H1 (cell line): ENCODE measurements around the gene MMP7. TPM values are rescaled to one million over a fixed set of nuclear protein-coding genes. Genes with fewer than 3 reads are reported as not detected.

ENCODE experiments used
- CTCF ChIA-PET: fragments of 300-600 bp; sonication (Branson Sonifier 250); formaldehyde crosslinking; loops from one replicate; lab custom pipeline; 2021; ENCODE audit not compliant: partially characterized antibody; lab: Charles Lee
- POLR2A ChIA-PET: fragments of 300-600 bp; sonication (Branson Sonifier 250); formaldehyde crosslinking; loops from one replicate; lab custom pipeline; 2021; ENCODE audit warnings: inconsistent platforms; ENCODE audit not compliant: partially characterized antibody; lab: Charles Lee
- DNase-seq, 2 experiments: peaks; one replicate each; pipeline versions ENCODE4 v3.0.0 to v3.0.0-alpha.2; 2010 to 2022; ENCODE audit warnings: low spot score in 2 of 2, low read depth in 1 of 2, mixed read lengths in 1 of 2
- FAIRE-seq: peaks from 2 replicates; lab custom pipeline; 2011; peaks lifted over from hg19 to GRCh38; lab: Jason Lieb, UNC
- H2AFZ ChIP-seq: 2 replicates; pipeline ENCODE4 v1.8.1; 2012; ENCODE audit warnings: low read length, inconsistent platforms
- H2AK5ac ChIP-seq: 2 replicates; pipeline ENCODE4 v1.6.1; 2013; ENCODE audit warnings: low read depth, low read length
- H2BK120ac ChIP-seq: replicated peaks from 2 replicates; pipeline ENCODE3; 2013; ENCODE audit warnings: low read depth, low read length, inconsistent platforms
- H2BK12ac ChIP-seq: 2 replicates; pipeline ENCODE4 v1.6.1; 2013; ENCODE audit warnings: low read depth, low read length
- H2BK15ac ChIP-seq: 2 replicates; pipeline ENCODE4 v1.6.1; 2013; ENCODE audit warnings: low read length
- H2BK20ac ChIP-seq: 2 replicates; pipeline ENCODE4 v1.6.1; 2013; ENCODE audit warnings: low read length
- H2BK5ac ChIP-seq: 2 replicates; pipeline ENCODE4 v1.6.1; 2013; ENCODE audit warnings: low read depth, low read length
- H3K14ac ChIP-seq: 2 replicates; pipeline ENCODE4 v1.6.1; 2013; ENCODE audit warnings: inconsistent platforms; ENCODE audit not compliant: insufficient read length
- H3K18ac ChIP-seq: 2 replicates; pipeline ENCODE4 v1.6.1; 2013; ENCODE audit warnings: low read length; ENCODE audit errors: extremely low read depth
- H3K23ac ChIP-seq: 2 replicates; pipeline ENCODE4 v1.6.1; 2013; ENCODE audit warnings: inconsistent platforms; ENCODE audit not compliant: insufficient read length
- H3K23me2 ChIP-seq: 2 replicates; pipeline ENCODE4 v1.6.1; 2013; ENCODE audit warnings: low read depth, low read length
- H3K27ac ChIP-seq: 2 replicates; pipeline ENCODE4 v1.6.1; 2011; ENCODE audit warnings: low read depth, low read length, inconsistent platforms
- H3K27me3 ChIP-seq, 4 experiments: replicated peaks in 1 of 4; 1 replicate in 1 of 4; 2 replicates in 3 of 4; pipeline versions ENCODE4 v1.6.1 to v1.8.1; 2011 to 2013; ENCODE audit warnings: low read length in 3 of 4, mild to moderate bottlenecking in 3 of 4, inconsistent platforms in 2 of 4, mixed read lengths in 2 of 4, moderate library complexity in 1 of 4; ENCODE audit not compliant: control insufficient read depth in 3 of 4, insufficient read depth in 3 of 4; ENCODE audit errors: extremely low read depth in 1 of 4
- H3K36me3 ChIP-seq, 4 experiments: 2 replicates each; pipeline versions ENCODE4 v1.6.1 to v1.8.1; 2011 to 2013; ENCODE audit warnings: mild to moderate bottlenecking in 4 of 4, low read length in 3 of 4, moderate library complexity in 2 of 4, control low read depth in 1 of 4, inconsistent platforms in 1 of 4; ENCODE audit not compliant: insufficient read depth in 4 of 4, control insufficient read depth in 2 of 4
- H3K4ac ChIP-seq: replicated peaks from 2 replicates; pipeline ENCODE3; 2013; ENCODE audit warnings: low read length, low read depth, mixed read lengths, inconsistent platforms; ENCODE audit not compliant: insufficient read length
- H3K4me1 ChIP-seq, 4 experiments: replicated peaks in 1 of 4; 1 replicate in 1 of 4; 2 replicates in 3 of 4; pipeline versions ENCODE4 v1.6.1 to v1.8.1; 2011 to 2013; ENCODE audit warnings: low read length in 3 of 4, inconsistent platforms in 2 of 4, mixed read lengths in 1 of 4; ENCODE audit not compliant: insufficient read depth in 4 of 4, control insufficient read depth in 3 of 4
- H3K4me2 ChIP-seq, 2 experiments: 2 replicates each; pipeline versions ENCODE4 v1.6.1 to v1.8.1; 2011 to 2013; ENCODE audit warnings: low read depth in 2 of 2, low read length in 2 of 2, control low read depth in 1 of 2, inconsistent platforms in 1 of 2, mild to moderate bottlenecking in 1 of 2; ENCODE audit not compliant: insufficient read depth in 1 of 2
- H3K4me3 ChIP-seq, 4 experiments: fragments of 200-600, 300-600 bp in 1 of 4; sonication (generic), shearing (Covaris generic), sonication (Bioruptor Twin) in 1 of 4; 2 replicates each; pipeline versions ENCODE4 v1.5.1 to v1.8.1; 2011 to 2016; ENCODE audit warnings: low read length in 4 of 4, low read depth in 3 of 4, control low read depth in 2 of 4, inconsistent platforms in 2 of 4, mild to moderate bottlenecking in 2 of 4, mixed read lengths in 1 of 4, moderate library complexity in 1 of 4; ENCODE audit not compliant: insufficient read depth in 2 of 4; ENCODE audit errors: extremely low read depth in 1 of 4
- H3K56ac ChIP-seq: replicated peaks from 2 replicates; pipeline ENCODE3; 2013; ENCODE audit warnings: low read depth, mild to moderate bottlenecking, mixed read lengths, low read length, inconsistent platforms; ENCODE audit not compliant: insufficient read length
- H3K79me1 ChIP-seq: 2 replicates; pipeline ENCODE4 v1.6.1; 2013; ENCODE audit warnings: low read depth, low read length, control low read depth
- H3K79me2 ChIP-seq, 2 experiments: 2 replicates each; pipeline versions ENCODE4 v1.6.1 to v1.8.1; 2012 to 2013; ENCODE audit warnings: low read length in 2 of 2, mild to moderate bottlenecking in 2 of 2, inconsistent platforms in 1 of 2; ENCODE audit not compliant: insufficient read depth in 2 of 2, control insufficient read depth in 1 of 2
- H3K9ac ChIP-seq, 4 experiments: replicated peaks in 1 of 4; 1 replicate in 1 of 4; 2 replicates in 3 of 4; pipeline versions ENCODE4 v1.6.1 to v1.8.1; 2011 to 2013; ENCODE audit warnings: low read depth in 3 of 4, low read length in 3 of 4, control low read depth in 2 of 4, mild to moderate bottlenecking in 2 of 4, moderate library complexity in 2 of 4, inconsistent platforms in 1 of 4; ENCODE audit errors: extremely low read depth in 1 of 4
- H3K9me3 ChIP-seq, 2 experiments: 2 replicates each; pipeline versions ENCODE4 v1.6.1 to v1.8.1; 2012 to 2013; ENCODE audit warnings: mild to moderate bottlenecking in 2 of 2, moderate library complexity in 2 of 2, control low read depth in 1 of 2, inconsistent platforms in 1 of 2, low read depth in 1 of 2, low read length in 1 of 2, mixed read lengths in 1 of 2; ENCODE audit not compliant: insufficient read depth in 2 of 2
- H4K20me1 ChIP-seq, 2 experiments: replicated peaks in 1 of 2; 2 replicates each; pipeline versions ENCODE3 to v1.8.1; 2011 to 2013; ENCODE audit warnings: inconsistent platforms in 2 of 2, low read length in 2 of 2, mild to moderate bottlenecking in 1 of 2; ENCODE audit not compliant: insufficient read depth in 2 of 2, control insufficient read depth in 1 of 2
- H4K5ac ChIP-seq: 2 replicates; pipeline ENCODE4 v1.6.1; 2013; ENCODE audit warnings: low read length, low read depth, mixed read lengths, inconsistent platforms; ENCODE audit not compliant: insufficient read length
- H4K8ac ChIP-seq: 2 replicates; pipeline ENCODE4 v1.8.0; 2013; ENCODE audit warnings: mild to moderate bottlenecking, moderate library complexity, low read length, inconsistent platforms; ENCODE audit not compliant: insufficient read depth; ENCODE audit errors: extremely low read depth
- H4K91ac ChIP-seq: replicated peaks from 2 replicates; pipeline ENCODE3; 2013; ENCODE audit warnings: low read length, mixed read lengths, inconsistent platforms; ENCODE audit not compliant: insufficient read length
- ASH2L ChIP-seq: fragments of 200-600, 300-600 bp; sonication (generic); IDR thresholded peaks from one replicate; pipeline ENCODE4 v1.7.1; 2017; ENCODE audit warnings: low read length
- HDAC2 ChIP-seq, 2 experiments: fragments of 300-600 bp in 1 of 2; sonication (generic) in 1 of 2; IDR thresholded peaks; 2 replicates each; pipeline ENCODE4 v1.6.1; 2011 to 2012; ENCODE audit warnings: low read depth in 2 of 2, low read length in 2 of 2, mild to moderate bottlenecking in 2 of 2, moderate library complexity in 2 of 2, borderline replicate concordance in 1 of 2, inconsistent platforms in 1 of 2
- POLR2AphosphoS5 ChIP-seq: IDR thresholded peaks from 2 replicates; pipeline ENCODE4 v1.6.1; 2011; ENCODE audit warnings: low read depth, low read length
- SRF ChIP-seq: IDR thresholded peaks from 2 replicates; pipeline ENCODE4 v1.6.1; 2011; ENCODE audit warnings: mild to moderate bottlenecking, low read depth, low read length, moderate library complexity
- SUZ12 ChIP-seq: fragments of 200-600 bp; sonication (generic); IDR thresholded peaks from 2 replicates; pipeline ENCODE4 v1.6.1; 2012; ENCODE audit warnings: mild to moderate bottlenecking, inconsistent platforms, low read length, moderate library complexity, mixed read lengths
- WGBS, 2 experiments: shearing (Covaris generic) in 1 of 2; methylation state at CpG; one replicate each; pipeline versions ENCODE4 v1.1.6 to v1.1.7; 2013 to 2015; ENCODE audit warnings: low lambda C conversion rate in 2 of 2, mixed read lengths in 2 of 2, inconsistent platforms in 1 of 2, low coverage in 1 of 2, missing lambda C conversion rate in 1 of 2; ENCODE audit not compliant: insufficient replicate concordance in 2 of 2, insufficient coverage in 1 of 2, insufficient read length in 1 of 2; ENCODE audit errors: extremely low coverage in 1 of 2, missing lambda C conversion rate in 1 of 2; 5-methylcytosine and 5-hydroxymethylcytosine counted together
- polyA plus RNA-seq, 7 experiments: library from polyadenylated mRNA; depleted of rRNA in 3 of 7; stranded (reverse) in 5 of 7; unstranded in 2 of 7; fragments of >200 nt in 5 of 7; fragments of 200-250 nt in 2 of 7; gene quantifications; 1 replicate in 5 of 7; 2 replicates in 1 of 7; 4 replicates in 1 of 7; pipeline versions ENCODE4 v1.2.1 to v1.2.3, GENCODE V29; 2011 to 2013; ENCODE audit warnings: missing spikeins in 2 of 7, mixed read lengths in 2 of 7
- total RNA-seq: library from RNA; stranded (reverse); fragmentation: NEBNext Ultra II Directional; extraction: Animal tissue kit (Norgen Biotek cat#: 25700); gene quantifications from 2 replicates; pipeline ENCODE4 v1.2.1, GENCODE V29; 2021

Gene MMP7
- total and polyA plus RNA-seq, 2 of the 8 experiments (the other 6 are each of a cell fraction or from before 2014, with no cell fraction given) = not detected

DNA sequence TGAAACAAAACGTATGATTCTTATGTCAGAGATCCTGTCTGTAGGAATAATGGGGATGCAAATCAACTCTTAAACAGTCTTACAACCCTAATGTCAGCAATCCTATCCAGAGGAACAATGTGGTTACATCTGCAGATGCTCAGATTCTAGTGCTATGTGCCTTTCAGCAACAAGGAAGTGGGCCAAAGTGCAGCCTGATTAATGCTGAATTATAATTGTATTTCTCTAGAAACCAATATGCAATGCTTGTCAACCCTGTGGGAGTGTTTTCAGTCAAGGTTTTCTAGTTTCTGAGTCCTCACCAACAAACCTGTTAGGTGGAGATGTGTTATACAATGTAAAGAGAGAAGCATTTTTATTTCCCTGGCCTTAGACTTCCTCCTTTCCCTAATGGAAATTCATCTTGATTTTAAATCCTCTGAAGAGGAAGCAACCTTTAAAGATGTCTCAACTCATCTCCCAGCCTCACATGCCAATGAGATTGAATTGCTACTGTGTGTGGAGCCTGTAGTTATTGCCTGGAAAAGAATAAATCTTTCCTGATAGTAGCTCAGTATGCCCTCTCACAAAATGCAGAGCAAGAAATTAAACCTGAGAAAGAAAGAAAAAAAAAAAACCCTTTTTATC is 51.8 kb downstream of the MMP7 start:
- H3K9me3 ChIP-seq = no peaks in the 10 kb centered on the region
- no peak overlapping the region for H4K8ac ChIP-seq
- DNase-seq = no peak
- no peaks in the 10 kb centered on the region for H4K20me1 ChIP-seq
- H4K5ac ChIP-seq = no peak overlapping the region
- H2BK15ac ChIP-seq = no peak overlapping the region
- H3K4me3 ChIP-seq = no peak overlapping the region
- H2BK12ac ChIP-seq = no peak overlapping the region
- H3K4me2 ChIP-seq = no peak overlapping the region
- no peak overlapping the region for H3K27ac ChIP-seq
- no peaks in the 10 kb centered on the region for H3K27me3 ChIP-seq
- TF ChIP-seq SRF (no peak), POLR2AphosphoS5 (no peak), ASH2L (no peak), SUZ12 (no peak), HDAC2 (IDR thresholded peaks at IDR 0.05; ENCODE audit: borderline replicate concordance in 1 of 2, low read depth in 2 of 2, low read length in 2 of 2) (no peak)
- ChIA-PET POLR2A (interaction anchor here (0.6 kb wide), 1 partner anchor 191 kb away, joined by 4 read pairs; no protein-coding TSS in a partner anchor), CTCF (interaction anchor here (0.6 to 1.9 kb wide), 7 partner anchors 8 to 631 kb away, joined by 3 to 8 read pairs (median 3); partner anchors contain the start of gene DYNC2H1)
- H2AK5ac ChIP-seq = no peak overlapping the region
- H2BK120ac ChIP-seq = no peak overlapping the region
- H3K4ac ChIP-seq = no peak overlapping the region
- H3K79me2 ChIP-seq = no peaks in the 10 kb centered on the region
- H3K56ac ChIP-seq = no peak overlapping the region
- no peak overlapping the region for H4K91ac ChIP-seq
- peaks cover 0 to 5% (median 0%) of the 10 kb centered on the region in 4 experiments; a peak in 1 of 7 replicates for H3K4me1 ChIP-seq
- H3K36me3 ChIP-seq = no peaks in the 10 kb centered on the region
- no peak overlapping the region for H3K14ac ChIP-seq
- H3K18ac ChIP-seq = no peak overlapping the region
- no peak overlapping the region for H2BK5ac ChIP-seq
- WGBS, 2 experiments = 61% methylated on average over 1 of the region's 1 CpG; no CpG with 5 or more reads in 1 of the 2 experiments
- H3K23me2 ChIP-seq = no peaks in the 10 kb centered on the region
- H2AFZ ChIP-seq = no peak overlapping the region
- no peak for FAIRE-seq
- H3K9ac ChIP-seq = no peak overlapping the region
- H3K23ac ChIP-seq = no peak overlapping the region
- no peaks in the 10 kb centered on the region for H3K79me1 ChIP-seq
- no peak overlapping the region for H2BK20ac ChIP-seq
